HG03521 (cell line): ENCODE data around the gene AMMECR1.

ENCODE experiments used
- ATAC-seq: cut with Tn5 transposase; IDR thresholded peaks from one replicate; pipeline ENCODE4 v1.9.1; 2021; ENCODE audit warnings: mild to moderate bottlenecking, moderate library complexity; ENCODE audit not compliant: unreplicated experiment

The AMMECR1 gene

GRCh38 chrX:110214684-110215083, 103.2 kb downstream of the AMMECR1 start:
- no peak for ATAC-seq

DNA sequence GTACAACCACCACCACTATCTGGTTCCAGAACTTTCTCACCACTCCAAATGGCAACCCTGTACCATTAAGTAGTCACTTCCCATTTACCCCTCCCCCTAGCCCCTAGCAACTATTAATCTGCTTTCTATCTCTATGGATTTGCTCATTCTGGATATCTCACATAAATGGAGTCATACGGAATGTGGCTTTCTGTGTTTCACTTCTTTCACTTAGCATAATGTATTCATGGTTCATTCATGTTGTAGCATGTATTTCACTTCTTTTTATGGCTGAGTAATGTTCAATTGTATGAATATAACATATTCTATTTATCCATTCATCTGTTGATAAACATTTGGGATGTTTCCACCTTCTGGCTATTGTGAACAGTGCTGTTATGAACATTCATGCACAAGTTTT, 104.7 kb downstream of the AMMECR1 start:
- ATAC-seq: no peak

DNA sequence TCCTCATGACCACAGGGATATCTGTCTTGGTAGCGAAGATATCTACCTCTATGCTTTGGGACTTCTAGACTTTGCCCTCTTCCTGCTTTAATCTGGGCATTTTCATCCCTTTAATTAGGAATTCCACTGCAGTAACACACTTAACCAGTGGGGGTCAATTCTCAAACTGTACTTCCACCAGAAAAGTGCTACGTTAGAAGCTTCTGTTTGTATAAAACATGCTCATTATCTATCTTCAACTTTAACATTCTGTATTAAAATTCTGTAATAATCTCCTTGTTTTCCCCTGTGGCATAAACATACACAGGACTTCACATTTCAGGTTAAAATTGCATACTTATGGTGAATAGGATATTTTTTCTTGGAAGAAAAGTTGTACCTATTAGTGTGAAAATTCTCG, 105.6 kb downstream of the AMMECR1 start:
- no peak for ATAC-seq

GRCh38 chrX:110211340-110211739, 106.5 kb downstream of the AMMECR1 start:
- ATAC-seq: no peak

DNA sequence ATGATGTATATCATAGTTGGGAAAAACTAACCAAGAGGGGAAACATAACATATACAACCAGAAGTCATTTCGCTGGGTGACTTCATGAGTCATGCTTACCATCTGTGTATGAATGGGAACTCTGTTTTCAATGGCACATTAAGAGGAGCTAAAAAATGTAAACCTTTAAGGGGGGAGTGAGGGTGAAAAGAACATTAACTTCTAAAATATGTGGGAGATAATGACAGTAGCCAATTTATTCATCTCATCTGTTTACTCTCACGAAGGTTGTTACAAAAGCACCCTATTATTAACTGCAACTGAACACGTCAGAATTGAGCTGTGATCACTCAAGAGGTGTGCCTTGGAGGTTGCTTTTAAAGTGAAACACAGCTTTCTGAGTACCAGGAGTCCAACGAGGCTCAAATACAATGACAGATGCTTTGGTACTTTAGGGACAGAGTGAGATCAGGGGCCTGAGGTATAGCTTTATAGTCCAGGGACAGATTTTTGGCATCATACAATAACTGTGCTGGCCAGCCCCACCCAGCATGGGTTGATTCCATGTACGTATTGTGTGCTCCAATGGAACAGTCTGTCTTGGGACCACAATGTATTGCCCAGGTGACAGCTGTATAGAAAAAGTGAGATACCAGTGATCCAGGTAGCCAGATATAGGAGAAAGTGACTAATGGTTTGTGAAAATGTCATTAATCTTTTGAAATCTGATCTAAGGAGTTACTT, 107.3 kb downstream of the AMMECR1 start:
- no peak for ATAC-seq

GRCh38 chrX:110208092-110208491, 109.8 kb downstream of the AMMECR1 start:
- ATAC-seq: no peak

GRCh38 chrX:110204986-110205385, 112.9 kb downstream of the AMMECR1 start:
- no peak for ATAC-seq

DNA sequence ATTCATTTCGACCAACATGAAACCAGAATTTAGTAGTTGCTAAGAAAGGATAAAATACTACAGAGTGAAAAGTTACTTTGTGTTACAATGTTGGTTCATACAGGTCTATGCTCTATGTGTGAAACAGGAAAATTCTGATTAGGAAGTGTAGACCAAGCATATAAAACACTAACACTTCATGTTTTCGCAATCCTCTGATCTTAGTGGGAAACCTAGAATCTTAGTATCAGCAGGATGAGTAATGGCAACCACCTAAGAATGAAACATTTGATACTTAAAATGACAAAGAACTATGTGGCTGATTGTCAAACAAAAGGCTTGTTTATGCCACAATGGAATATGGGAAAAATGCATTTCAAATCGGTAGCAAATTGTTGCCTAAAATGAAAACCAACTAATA, 116.1 kb downstream of the AMMECR1 start:
- ATAC-seq: no peak

GRCh38 chrX:110194977-110195376, 122.9 kb downstream of the AMMECR1 start:
- ATAC-seq: no peak

GRCh38 chrX:110192516-110192915, 125.4 kb downstream of the AMMECR1 start:
- ATAC-seq: no peak

GRCh38 chrX:110188701-110189558, 129.0 kb downstream of the AMMECR1 start:
- no peak for ATAC-seq

DNA sequence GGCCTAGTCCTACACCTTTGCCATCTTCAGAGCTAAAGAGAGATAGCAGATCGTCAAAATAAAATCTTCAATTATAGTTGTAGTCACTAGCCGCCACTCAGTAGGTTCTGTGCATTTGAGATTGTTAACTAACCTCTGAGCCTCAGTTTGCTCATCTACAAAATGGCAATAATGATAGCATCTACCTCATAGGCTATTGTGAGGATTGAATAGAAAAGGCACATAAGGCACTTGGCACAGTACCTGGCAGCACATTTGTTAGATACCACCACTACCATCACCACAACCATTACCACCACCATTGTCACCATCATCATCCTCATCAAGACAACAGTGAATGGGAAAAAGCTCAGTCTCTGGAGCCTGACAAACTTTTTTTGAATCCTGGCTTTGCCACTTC, 134.6 kb downstream of the AMMECR1 start:
- ATAC-seq: no peak

- ATAC-seq: no peak
These were observed 135.0 kb downstream of the AMMECR1 start for GRCh38 chrX:110182865-110183264.

GRCh38 chrX:110182362-110182761, 135.5 kb downstream of the AMMECR1 start:
- ATAC-seq: no peak

DNA sequence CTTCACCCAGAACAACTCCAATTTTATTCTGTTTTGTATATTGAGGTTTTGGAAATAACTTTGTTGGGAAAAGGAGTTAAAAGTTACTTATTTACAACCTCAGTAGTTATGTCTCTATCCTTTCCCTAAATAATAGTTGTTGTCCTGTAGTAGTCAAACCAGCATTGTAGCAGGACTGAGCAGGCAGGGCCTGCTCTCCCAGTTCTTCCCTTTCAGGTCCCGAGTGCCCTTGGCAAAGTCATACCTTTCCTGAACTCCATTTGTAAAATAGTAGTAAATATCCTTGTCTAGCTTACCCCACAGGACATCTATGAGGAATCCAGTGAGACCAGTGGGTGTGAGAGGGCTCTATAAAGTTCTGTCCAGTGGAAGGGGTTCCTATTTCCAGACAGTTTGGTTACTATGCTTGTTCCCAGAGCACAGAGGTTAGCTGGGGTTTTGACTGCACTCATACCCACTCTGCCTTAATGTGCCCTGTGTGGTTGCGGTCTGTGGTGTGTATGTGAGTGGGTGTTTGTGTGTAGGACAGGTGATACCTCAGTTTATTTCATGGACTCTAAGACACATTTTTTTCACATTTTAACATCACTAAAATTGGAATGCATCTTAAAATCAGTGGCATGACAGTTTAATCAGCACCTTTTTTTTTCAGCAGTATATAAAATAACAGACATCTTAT, 136.3 kb downstream of the AMMECR1 start:
- no peak for ATAC-seq

DNA sequence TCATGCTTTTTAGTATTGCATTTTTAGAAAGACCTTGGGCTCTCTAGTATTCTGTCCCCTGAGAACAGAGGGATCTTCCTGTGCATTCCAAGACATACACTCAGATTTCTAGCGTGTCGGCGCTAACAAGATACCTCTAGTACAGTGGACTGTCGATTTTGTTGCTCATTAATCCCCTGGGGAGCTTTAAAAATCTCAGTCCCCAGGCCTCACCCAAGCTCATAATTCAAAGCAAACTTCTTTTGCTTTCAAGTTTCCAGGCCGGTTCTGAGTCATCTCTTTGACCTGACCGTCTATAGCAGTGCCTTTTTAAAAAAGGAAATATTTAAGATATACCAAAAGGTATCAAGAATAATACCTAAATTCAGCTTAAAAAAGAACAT, 137.0 kb downstream of the AMMECR1 start:
- ATAC-seq: peak; percentile 80

- peak; percentile 27 for ATAC-seq
These were observed 137.5 kb downstream of the AMMECR1 start for GRCh38 chrX:110180176-110180927.

- ATAC-seq: no peak
These were observed 139.6 kb downstream of the AMMECR1 start for GRCh38 chrX:110178179-110178865.

DNA sequence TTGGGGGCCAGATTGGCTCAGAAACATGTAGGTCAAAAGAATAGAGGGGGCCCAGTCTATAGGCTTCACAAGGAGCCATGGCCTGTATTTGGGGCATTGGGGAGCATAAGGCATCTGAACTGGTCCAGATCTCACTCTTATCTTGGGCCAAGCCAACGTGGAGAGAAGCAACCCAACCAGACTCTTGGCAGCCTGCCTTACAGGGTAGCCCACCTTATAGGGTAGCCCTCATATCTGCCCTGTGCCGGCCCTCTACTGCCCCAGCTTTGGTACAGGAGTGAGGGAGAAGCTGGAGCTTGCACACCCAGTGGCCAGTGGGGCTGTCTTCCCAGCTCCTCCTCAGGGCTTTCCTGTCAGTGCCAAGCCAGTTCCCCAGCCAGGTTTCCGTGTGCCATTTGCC, 142.2 kb downstream of the AMMECR1 start:
- no peak for ATAC-seq

- ATAC-seq: no peak
These were observed 142.7 kb downstream of the AMMECR1 start for GRCh38 chrX:110175146-110175545.
